ENCODE results near the gene ABTB1.

ABTB1 gene

GRCh38 chr3:127722091-127722784, 49.5 kb downstream of the ABTB1 start:
- DNase-seq: no peak

- DNase-seq: no peak
These were observed 50.3 kb downstream of the ABTB1 start for GRCh38 chr3:127723011-127723567.

GRCh38 chr3:127726894-127727293, 54.1 kb downstream of the ABTB1 start:
- DNase-seq: no peak

- no peak for DNase-seq
These were observed 55.8 kb downstream of the ABTB1 start for GRCh38 chr3:127728417-127729015.

- DNase-seq: peak in 1 of 2 donors; percentile 28
These were observed 56.9 kb downstream of the ABTB1 start for GRCh38 chr3:127729556-127730056.

GRCh38 chr3:127730171-127730570, 57.4 kb downstream of the ABTB1 start:
- no peak for DNase-seq

Measured in CD4-positive, alpha-beta T cell treated with Interferon alpha-2 for 1 hour (primary cell).